ENCODE data around the gene ALAS1.

DNA sequence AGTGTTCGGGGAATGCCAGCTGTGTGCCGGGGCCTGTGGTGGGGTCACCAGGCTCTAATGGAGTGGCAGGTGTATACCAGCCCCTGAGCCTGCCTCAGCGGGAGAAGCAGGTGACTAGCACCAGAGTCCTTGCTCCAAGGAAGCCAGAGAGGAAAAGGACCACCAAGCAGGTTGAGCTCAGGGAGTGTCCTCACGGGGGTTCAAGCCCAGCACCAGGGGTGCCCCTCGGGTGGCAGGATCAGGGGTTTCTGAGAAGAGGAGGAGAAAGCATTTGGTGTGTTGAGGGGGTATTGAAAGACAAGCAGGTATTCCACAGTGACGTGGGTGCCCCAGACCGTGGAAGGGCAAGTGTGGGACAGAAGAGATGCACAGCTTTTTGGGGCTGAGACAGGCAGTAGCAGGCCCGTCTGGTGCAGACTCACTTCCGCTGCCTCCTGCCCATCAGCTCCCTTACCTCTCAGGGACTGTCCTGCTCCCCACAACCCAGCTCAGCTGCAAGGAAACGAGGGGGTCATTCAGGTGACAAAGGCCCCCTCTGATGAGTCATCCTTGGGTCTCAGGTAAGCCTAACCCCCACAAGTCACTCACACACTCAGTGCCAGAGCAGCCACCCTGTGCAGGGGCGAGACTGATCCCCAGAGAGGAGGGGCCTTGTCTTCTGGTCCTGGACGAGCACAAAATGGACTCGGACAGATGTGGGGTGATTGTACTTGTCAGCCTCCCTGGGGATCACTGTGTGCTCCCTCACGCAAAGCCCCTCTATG, 22.4 kb upstream of the ALAS1 start:
- TF ChIP-seq, protein P1, sequence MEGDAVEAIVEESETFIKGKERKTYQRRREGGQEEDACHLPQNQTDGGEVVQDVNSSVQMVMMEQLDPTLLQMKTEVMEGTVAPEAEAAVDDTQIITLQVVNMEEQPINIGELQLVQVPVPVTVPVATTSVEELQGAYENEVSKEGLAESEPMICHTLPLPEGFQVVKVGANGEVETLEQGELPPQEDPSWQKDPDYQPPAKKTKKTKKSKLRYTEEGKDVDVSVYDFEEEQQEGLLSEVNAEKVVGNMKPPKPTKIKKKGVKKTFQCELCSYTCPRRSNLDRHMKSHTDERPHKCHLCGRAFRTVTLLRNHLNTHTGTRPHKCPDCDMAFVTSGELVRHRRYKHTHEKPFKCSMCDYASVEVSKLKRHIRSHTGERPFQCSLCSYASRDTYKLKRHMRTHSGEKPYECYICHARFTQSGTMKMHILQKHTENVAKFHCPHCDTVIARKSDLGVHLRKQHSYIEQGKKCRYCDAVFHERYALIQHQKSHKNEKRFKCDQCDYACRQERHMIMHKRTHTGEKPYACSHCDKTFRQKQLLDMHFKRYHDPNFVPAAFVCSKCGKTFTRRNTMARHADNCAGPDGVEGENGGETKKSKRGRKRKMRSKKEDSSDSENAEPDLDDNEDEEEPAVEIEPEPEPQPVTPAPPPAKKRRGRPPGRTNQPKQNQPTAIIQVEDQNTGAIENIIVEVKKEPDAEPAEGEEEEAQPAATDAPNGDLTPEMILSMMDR (IDR thresholded peaks at IDR 0.05) = no peak
- TF ChIP-seq POLR2AphosphoS5 (IDR thresholded peaks at IDR 0.05) (no peak), POLR2A (IDR thresholded peaks at IDR 0.05) (no peak), EP300 (IDR thresholded peaks at IDR 0.05) (no peak)
